RWPE1 (cell line): ENCODE data around the gene JUNB.

ENCODE experiments used
- CTCF ChIA-PET: fragments of 350-600 bp; sonication (Branson Sonifier 250); formaldehyde crosslinking; extraction: SDS; loops from one replicate; lab custom pipeline; 2021; lab: Yijun Ruan, JAX
- POLR2A ChIA-PET: fragments of 400-600 bp; formaldehyde crosslinking; extraction: SDS; loops from one replicate; lab custom pipeline; 2020; ENCODE audit warnings: antibody characterized with exemption; ENCODE audit not compliant: low non-redundant PET; lab: Yijun Ruan, JAX
- DNase-seq: peaks from one replicate; pipeline ENCODE4 v3.0.0; 2012; ENCODE audit warnings: low spot score
- H3K27ac ChIP-seq: fragments of 450-650 bp; 2 replicates; pipeline ENCODE4 v1.5.1; 2017
- CTCF ChIP-seq: fragments of 450-650 bp; conservative IDR thresholded peaks from 2 replicates; pipeline ENCODE4 v1.5.1; 2017; ENCODE audit warnings: low read depth, mild to moderate bottlenecking

JUNB gene

GRCh38 chr19:12789098-12789903 is 2.0 kb upstream of the JUNB start:
- peak overlapping the region; percentile 100 for H3K27ac ChIP-seq
- TF ChIP-seq CTCF, result no peak
- ChIA-PET CTCF (interaction anchor here (2.0 kb wide), 1 partner anchor 11 kb away, joined by 11 read pairs; no protein-coding TSS in a partner anchor), POLR2A (interaction anchor here (7.3 kb wide), 1 partner anchor 12 kb away, joined by 120 read pairs; the partner anchor contains the start of gene HOOK2)
- peak; percentile 49 for DNase-seq

- peak; percentile 93 for DNase-seq
- TF ChIP-seq CTCF, result no peak
- H3K27ac ChIP-seq, result peak overlapping the region; percentile 100
- ChIA-PET POLR2A (interaction anchor here (1.8 to 7.3 kb wide), 2 partner anchors 7 to 13 kb away, joined by 16 to 120 read pairs; partner anchors contain the start of gene HOOK2), CTCF (interaction anchor here (0.7 to 3.6 kb wide), 3 partner anchors 12 to 16 kb away, joined by 3 to 40 read pairs (median 11); no protein-coding TSS in a partner anchor)
Measured at GRCh38 chr19:12789904-12790619, 1.2 kb upstream of the JUNB start.

GRCh38 chr19:12790628-12791344 is 500 bp upstream of the JUNB start:
- no peak for DNase-seq
- ChIA-PET POLR2A (interaction anchor here (1.8 to 7.3 kb wide), 3 partner anchors 8 to 16 kb away, joined by 7 to 120 read pairs (median 16); partner anchors contain the start of gene HOOK2), CTCF (interaction anchor here (0.5 to 3.6 kb wide), 4 partner anchors 14 to 936 kb away, joined by 3 to 40 read pairs (median 5); no protein-coding TSS in a partner anchor)
- no peak for TF ChIP-seq CTCF
- peak overlapping the region; percentile 100 for H3K27ac ChIP-seq

GRCh38 chr19:12792051-12792852 is 966 bp downstream of the JUNB start:
- no peak for DNase-seq
- ChIA-PET CTCF (interaction anchor here (0.6 to 3.6 kb wide), 4 partner anchors 9 to 58 kb away, joined by 3 to 40 read pairs (median 7); partner anchors contain the start of gene TRIR), POLR2A (interaction anchor here (0.6 to 7.3 kb wide), 6 partner anchors 9 to 124 kb away, joined by 3 to 120 read pairs (median 11); partner anchors contain the start of gene HOOK2)
- TF ChIP-seq CTCF, result no peak
- H3K27ac ChIP-seq, result peak overlapping the region; percentile 100

GRCh38 chr19:12792853-12793289 is 1.6 kb downstream of the JUNB start:
- CTCF ChIA-PET, result interaction anchor here (0.6 to 3.6 kb wide), 5 partner anchors 10 to 129 kb away, joined by 3 to 40 read pairs (median 3); partner anchors contain the start of gene HOOK2
- POLR2A ChIA-PET, result interaction anchor here (0.9 to 7.3 kb wide), 4 partner anchors 10 to 26 kb away, joined by 3 to 120 read pairs (median 11); partner anchors contain the start of gene HOOK2
- no peak for DNase-seq
- TF ChIP-seq CTCF, result no peak
- H3K27ac ChIP-seq, result peak overlapping the region; percentile 100
